ENCODE data around the gene RAVER1. TPM values are rescaled to one million over a fixed set of nuclear protein-coding genes. Genes with fewer than 3 reads are reported as not detected.

The RAVER1 gene
- total and polyA plus RNA-seq, 10 of the 15 experiments (the other 5 are each of a cell fraction or from before 2014, with no cell fraction given) = 0.03 to 87.0 (median 12.1) TPM

DNA sequence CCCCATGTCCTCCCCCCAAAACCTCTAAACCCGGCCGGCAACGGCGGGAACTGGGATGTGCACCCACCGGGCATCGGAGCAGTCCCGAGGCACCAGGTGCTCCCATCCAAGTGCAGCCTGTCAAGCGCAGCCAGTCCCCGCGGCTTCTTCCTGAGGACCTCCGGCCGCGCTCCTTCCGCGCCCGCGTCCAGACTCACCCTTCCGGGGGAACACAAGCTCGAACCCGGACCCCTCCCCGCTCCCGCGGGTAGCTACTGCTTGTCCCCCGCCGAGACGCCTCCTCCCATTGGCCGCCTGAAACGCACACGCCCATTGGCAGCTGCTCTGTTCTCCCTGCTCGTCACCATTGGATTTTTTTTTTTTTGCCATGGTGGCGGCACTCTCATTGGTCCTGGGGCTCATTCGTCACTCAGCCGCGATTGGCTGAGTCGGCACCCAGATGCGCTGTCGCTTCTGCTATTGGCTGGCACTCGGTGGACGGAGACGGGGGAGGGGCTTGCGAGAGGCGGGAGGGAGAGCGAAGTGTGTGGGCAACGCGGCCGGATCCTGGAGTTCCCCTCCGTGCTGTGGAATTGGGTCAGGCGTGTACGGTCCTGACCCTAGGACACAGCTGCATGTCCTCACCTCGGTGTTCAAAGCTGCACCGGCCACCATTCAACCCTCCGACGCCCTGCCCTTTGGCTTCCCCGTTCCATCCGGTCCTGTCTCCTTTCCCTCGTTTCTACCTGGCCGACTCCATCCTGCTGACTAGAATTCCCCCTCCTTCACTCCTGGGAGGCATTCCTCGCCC, 47.2 kb upstream of the RAVER1 start, which contains the start of gene TYK2 (continued):
- TF ChIP-seq RB1 (IDR thresholded peaks at IDR 0.05; ENCODE audit: borderline replicate concordance) = peak; percentile 35; the same call in 1 of the 2 replicates
- peak; percentile 98 for TF ChIP-seq HDGF (IDR thresholded peaks at IDR 0.05)
- TF ChIP-seq RAD21 (IDR thresholded peaks at IDR 0.05; ENCODE audit: insufficient read depth, low read depth, low read length) = no peak
- TF ChIP-seq, protein P1, sequence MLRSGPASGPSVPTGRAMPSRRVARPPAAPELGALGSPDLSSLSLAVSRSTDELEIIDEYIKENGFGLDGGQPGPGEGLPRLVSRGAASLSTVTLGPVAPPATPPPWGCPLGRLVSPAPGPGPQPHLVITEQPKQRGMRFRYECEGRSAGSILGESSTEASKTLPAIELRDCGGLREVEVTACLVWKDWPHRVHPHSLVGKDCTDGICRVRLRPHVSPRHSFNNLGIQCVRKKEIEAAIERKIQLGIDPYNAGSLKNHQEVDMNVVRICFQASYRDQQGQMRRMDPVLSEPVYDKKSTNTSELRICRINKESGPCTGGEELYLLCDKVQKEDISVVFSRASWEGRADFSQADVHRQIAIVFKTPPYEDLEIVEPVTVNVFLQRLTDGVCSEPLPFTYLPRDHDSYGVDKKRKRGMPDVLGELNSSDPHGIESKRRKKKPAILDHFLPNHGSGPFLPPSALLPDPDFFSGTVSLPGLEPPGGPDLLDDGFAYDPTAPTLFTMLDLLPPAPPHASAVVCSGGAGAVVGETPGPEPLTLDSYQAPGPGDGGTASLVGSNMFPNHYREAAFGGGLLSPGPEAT (IDR thresholded peaks at IDR 0.05; ENCODE audit: low read depth) = peak; percentile 96
- no peak for TF ChIP-seq SMARCA5 (IDR thresholded peaks at IDR 0.05)
- no peak for TF ChIP-seq JUND (IDR thresholded peaks at IDR 0.05; ENCODE audit: low read depth, low read length)
- TF ChIP-seq ZZZ3 (IDR thresholded peaks at IDR 0.05; ENCODE audit: control insufficient read depth, insufficient read length, low read depth) = no peak
- no peak for TF ChIP-seq NFXL1 (IDR thresholded peaks at IDR 0.05; ENCODE audit: borderline replicate concordance)
- TF ChIP-seq, protein P2, sequence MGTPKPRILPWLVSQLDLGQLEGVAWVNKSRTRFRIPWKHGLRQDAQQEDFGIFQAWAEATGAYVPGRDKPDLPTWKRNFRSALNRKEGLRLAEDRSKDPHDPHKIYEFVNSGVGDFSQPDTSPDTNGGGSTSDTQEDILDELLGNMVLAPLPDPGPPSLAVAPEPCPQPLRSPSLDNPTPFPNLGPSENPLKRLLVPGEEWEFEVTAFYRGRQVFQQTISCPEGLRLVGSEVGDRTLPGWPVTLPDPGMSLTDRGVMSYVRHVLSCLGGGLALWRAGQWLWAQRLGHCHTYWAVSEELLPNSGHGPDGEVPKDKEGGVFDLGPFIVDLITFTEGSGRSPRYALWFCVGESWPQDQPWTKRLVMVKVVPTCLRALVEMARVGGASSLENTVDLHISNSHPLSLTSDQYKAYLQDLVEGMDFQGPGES (IDR thresholded peaks at IDR 0.05) = peak; percentile 95
- TF ChIP-seq, protein P3, sequence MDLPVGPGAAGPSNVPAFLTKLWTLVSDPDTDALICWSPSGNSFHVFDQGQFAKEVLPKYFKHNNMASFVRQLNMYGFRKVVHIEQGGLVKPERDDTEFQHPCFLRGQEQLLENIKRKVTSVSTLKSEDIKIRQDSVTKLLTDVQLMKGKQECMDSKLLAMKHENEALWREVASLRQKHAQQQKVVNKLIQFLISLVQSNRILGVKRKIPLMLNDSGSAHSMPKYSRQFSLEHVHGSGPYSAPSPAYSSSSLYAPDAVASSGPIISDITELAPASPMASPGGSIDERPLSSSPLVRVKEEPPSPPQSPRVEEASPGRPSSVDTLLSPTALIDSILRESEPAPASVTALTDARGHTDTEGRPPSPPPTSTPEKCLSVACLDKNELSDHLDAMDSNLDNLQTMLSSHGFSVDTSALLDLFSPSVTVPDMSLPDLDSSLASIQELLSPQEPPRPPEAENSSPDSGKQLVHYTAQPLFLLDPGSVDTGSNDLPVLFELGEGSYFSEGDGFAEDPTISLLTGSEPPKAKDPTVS (IDR thresholded peaks at IDR 0.05; ENCODE audit: low read depth, low read length) = no peak
- no peak; the same call in 1 of the 2 replicates for TF ChIP-seq EED (IDR thresholded peaks at IDR 0.05; ENCODE audit: low read depth)
- TF ChIP-seq KDM1A (IDR thresholded peaks at IDR 0.05; ENCODE audit: borderline replicate concordance) = no peak
- TF ChIP-seq MTA2 (IDR thresholded peaks at IDR 0.05; ENCODE audit: low read depth) = peak; percentile 55
- TF ChIP-seq IRF4 (IDR thresholded peaks at IDR 0.05; ENCODE audit: low read depth, low read length) = no peak
- TF ChIP-seq MEF2B (IDR thresholded peaks at IDR 0.05; ENCODE audit: partially characterized antibody, poor library complexity, severe bottlenecking) = peak; percentile 19
- TF ChIP-seq, protein P4, sequence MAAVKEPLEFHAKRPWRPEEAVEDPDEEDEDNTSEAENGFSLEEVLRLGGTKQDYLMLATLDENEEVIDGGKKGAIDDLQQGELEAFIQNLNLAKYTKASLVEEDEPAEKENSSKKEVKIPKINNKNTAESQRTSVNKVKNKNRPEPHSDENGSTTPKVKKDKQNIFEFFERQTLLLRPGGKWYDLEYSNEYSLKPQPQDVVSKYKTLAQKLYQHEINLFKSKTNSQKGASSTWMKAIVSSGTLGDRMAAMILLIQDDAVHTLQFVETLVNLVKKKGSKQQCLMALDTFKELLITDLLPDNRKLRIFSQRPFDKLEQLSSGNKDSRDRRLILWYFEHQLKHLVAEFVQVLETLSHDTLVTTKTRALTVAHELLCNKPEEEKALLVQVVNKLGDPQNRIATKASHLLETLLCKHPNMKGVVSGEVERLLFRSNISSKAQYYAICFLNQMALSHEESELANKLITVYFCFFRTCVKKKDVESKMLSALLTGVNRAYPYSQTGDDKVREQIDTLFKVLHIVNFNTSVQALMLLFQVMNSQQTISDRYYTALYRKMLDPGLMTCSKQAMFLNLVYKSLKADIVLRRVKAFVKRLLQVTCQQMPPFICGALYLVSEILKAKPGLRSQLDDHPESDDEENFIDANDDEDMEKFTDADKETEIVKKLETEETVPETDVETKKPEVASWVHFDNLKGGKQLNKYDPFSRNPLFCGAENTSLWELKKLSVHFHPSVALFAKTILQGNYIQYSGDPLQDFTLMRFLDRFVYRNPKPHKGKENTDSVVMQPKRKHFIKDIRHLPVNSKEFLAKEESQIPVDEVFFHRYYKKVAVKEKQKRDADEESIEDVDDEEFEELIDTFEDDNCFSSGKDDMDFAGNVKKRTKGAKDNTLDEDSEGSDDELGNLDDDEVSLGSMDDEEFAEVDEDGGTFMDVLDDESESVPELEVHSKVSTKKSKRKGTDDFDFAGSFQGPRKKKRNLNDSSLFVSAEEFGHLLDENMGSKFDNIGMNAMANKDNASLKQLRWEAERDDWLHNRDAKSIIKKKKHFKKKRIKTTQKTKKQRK (IDR thresholded peaks at IDR 0.05; ENCODE audit: low read depth, low read length) = no peak
- TF ChIP-seq FOXM1 (IDR thresholded peaks at IDR 0.05; ENCODE audit: low read depth, low read length) = no peak
- TF ChIP-seq FOXK2 (IDR thresholded peaks at IDR 0.05) = no peak
- TF ChIP-seq IKZF2 (IDR thresholded peaks at IDR 0.05) = peak; percentile 80 to 83; a peak in 3 of 4 replicates
- 0 out of 3 replicates have a peak, but pooled peaks of 1 of the 2 experiments have one; percentile 2 for TF ChIP-seq EGR1 (IDR thresholded peaks at IDR 0.05; ENCODE audit: borderline replicate concordance in 1 of 2, low read depth in 2 of 2, low read length in 2 of 2)

Data from GM12878 (cell line).